Tibial artery (tissue), 4 donors: ENCODE results near the gene RIMS1.

Experiments
- DNase-seq, 2 donors: peaks; one replicate each; pipeline ENCODE4 v3.0.0-alpha.2; 2019
- H3K27ac ChIP-seq, 2 donors: fragments of 200-600 bp; sonication (generic) in 1 of 2; 1 replicate in 1 of 2; 2 replicates in 1 of 2; pipeline ENCODE4 v1.5.1; 2018 to 2019; ENCODE audit warnings: mild to moderate bottlenecking in 1 of 2
- H3K27me3 ChIP-seq, 2 donors: fragments of 200-600 bp; sonication (generic) in 1 of 2; one replicate each; pipeline versions ENCODE4 v1.5.1 to v1.6.0; 2016 to 2019
- H3K36me3 ChIP-seq, 3 donors: fragments of 200-600 bp; sonication (generic) in 2 of 3; one replicate each; pipeline ENCODE4 v1.5.1; 2016 to 2019; ENCODE audit warnings: mild to moderate bottlenecking in 2 of 3
- H3K4me1 ChIP-seq, 4 donors: fragments of 200-600 bp; sonication (generic) in 2 of 4; 1 replicate in 3 of 4; 2 replicates in 1 of 4; pipeline ENCODE4 v1.5.1; 2016 to 2019
- H3K4me3 ChIP-seq, 2 donors: fragments of 200-600 bp; sonication (generic) in 1 of 2; 1 replicate in 1 of 2; 2 replicates in 1 of 2; pipeline ENCODE4 v1.5.1; 2018 to 2019; ENCODE audit warnings: mild to moderate bottlenecking in 2 of 2
- H3K9me3 ChIP-seq, 3 donors: fragments of 200-600 bp; sonication (generic) in 1 of 3; one replicate each; pipeline ENCODE4 v1.5.1; 2016 to 2019
- intact Hi-C: fragments of 100-400 bp; cut with DNase I; formaldehyde crosslinking; loops from one replicate; pipeline ENCODE4 v1.15.0; 2023; ENCODE audit warnings: low total_unique reads
- TF ChIP-seq, protein P1 (sequence below), 2 experiments: fragments of 200-600 bp in 1 of 2; fragments of 450-650 bp in 1 of 2; IDR thresholded peaks; one replicate each; pipeline ENCODE4 v1.5.1; 2017 to 2019; ENCODE audit warnings: antibody characterized with exemption in 2 of 2, mild to moderate bottlenecking in 1 of 2, moderate library complexity in 1 of 2

RIMS1 gene

DNA sequence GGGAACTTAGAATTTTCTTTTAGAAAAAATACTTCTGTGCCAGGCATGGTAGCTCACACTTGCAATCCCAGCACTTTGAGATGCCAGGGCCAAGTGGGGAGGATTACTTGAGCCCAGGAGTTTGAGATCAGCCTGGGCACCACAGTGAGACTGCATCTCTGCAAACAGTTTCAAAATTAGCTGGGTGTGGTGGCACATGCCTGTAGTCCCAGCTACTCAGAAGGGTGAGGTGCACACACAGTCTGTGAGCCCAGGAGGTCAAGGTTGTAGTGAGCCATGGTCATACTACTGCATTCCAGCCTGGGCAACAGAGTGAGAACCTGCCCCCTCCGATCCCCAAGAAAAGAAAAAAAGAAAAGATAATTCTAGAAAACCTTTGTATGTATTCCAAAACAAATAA, 389.5 kb downstream of the RIMS1 start:
- Histone ChIP-seq H3K36me3 (no peaks in the 10 kb centered on the region), H3K9me3 (no peaks in the 10 kb centered on the region), H3K4me1 (no peaks in the 10 kb centered on the region), H3K4me3 (no peak overlapping the region), H3K27me3 (no peaks in the 10 kb centered on the region), H3K27ac (no peak overlapping the region)
- TF ChIP-seq, protein P1, sequence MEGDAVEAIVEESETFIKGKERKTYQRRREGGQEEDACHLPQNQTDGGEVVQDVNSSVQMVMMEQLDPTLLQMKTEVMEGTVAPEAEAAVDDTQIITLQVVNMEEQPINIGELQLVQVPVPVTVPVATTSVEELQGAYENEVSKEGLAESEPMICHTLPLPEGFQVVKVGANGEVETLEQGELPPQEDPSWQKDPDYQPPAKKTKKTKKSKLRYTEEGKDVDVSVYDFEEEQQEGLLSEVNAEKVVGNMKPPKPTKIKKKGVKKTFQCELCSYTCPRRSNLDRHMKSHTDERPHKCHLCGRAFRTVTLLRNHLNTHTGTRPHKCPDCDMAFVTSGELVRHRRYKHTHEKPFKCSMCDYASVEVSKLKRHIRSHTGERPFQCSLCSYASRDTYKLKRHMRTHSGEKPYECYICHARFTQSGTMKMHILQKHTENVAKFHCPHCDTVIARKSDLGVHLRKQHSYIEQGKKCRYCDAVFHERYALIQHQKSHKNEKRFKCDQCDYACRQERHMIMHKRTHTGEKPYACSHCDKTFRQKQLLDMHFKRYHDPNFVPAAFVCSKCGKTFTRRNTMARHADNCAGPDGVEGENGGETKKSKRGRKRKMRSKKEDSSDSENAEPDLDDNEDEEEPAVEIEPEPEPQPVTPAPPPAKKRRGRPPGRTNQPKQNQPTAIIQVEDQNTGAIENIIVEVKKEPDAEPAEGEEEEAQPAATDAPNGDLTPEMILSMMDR (IDR thresholded peaks at IDR 0.05), result no peak
- no peak for DNase-seq
- intact Hi-C loops, result no loop called here

DNA sequence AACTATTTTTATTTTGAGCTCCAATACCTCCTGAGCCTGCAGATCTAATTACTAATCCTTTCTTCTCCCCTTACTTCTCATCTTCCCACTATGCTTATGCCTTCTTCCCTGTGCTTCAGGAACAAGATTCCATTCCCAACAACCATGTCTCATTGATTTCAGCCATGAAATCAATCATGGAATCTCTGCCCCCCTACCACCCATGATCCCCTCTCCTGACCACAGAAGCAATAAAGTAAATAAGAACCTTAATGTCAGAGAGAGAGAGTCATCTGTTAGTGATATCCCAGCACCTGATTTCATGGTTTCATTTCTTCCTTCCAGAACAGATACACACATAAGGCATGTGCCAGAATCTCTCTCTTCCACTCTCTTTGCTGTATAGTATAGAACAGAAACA, 395.9 kb downstream of the RIMS1 start:
- no peak overlapping the region for H3K27ac ChIP-seq

DNA sequence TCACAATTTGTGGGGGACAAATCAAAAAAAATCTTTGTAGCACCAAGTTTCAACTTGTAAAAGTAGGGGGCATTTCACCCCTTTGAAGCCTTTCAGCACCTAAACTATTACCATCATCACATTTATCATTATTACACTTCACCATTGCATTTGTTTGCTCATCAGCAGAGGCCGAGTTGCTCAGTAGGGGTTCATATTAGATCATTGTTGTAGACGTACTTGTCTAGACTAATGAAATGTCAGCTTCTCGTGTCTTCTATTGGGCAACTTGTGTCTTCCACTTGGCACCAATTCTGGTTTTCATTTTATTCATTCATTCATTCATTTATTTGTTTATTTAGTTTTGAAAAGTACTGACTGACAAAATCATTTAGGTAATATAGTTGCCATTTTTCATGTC, 397.2 kb downstream of the RIMS1 start:
- intact Hi-C loops, result no loop called here
- Histone ChIP-seq H3K4me3 (no peak overlapping the region), H3K9me3 (no peaks in the 10 kb centered on the region), H3K4me1 (peaks cover 0 to 7% (median 0%) of the 10 kb centered on the region in 4 donors), H3K27me3 (no peaks in the 10 kb centered on the region), H3K36me3 (no peaks in the 10 kb centered on the region), H3K27ac (no peak overlapping the region)
- TF ChIP-seq, protein P1 (IDR thresholded peaks at IDR 0.05), result no peak
- no peak for DNase-seq

More for the DNA sequence above, 395.9 kb downstream of the RIMS1 start:
- Histone ChIP-seq H3K27me3 (no peaks in the 10 kb centered on the region), H3K4me1 (peaks cover 0 to 7% (median 0%) of the 10 kb centered on the region in 4 donors), H3K4me3 (no peak overlapping the region), H3K36me3 (no peaks in the 10 kb centered on the region), H3K9me3 (no peaks in the 10 kb centered on the region)
- TF ChIP-seq, protein P1 (IDR thresholded peaks at IDR 0.05), result no peak
- intact Hi-C loops, result no loop called here
- DNase-seq, result no peak

DNA sequence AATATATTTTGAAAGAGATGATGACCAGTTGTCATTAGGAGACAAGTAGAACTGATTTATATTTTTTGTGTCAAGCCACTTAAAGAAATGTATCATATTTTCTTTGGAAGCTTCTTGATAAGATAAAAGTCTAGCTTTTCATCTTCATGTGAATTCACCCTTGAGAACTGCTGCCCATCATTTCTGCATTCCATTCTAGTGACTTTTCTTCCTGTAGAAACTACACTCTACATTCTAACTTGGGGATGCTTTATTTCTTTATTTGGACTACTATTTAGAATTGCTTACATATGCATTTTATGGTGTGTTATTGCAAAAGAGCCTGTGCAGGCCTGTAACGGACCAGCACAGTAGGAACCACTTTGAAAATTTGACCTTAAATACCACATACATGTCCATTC, 400.6 kb downstream of the RIMS1 start:
- no peak for DNase-seq
- no peaks in the 10 kb centered on the region for H3K36me3 ChIP-seq

DNA sequence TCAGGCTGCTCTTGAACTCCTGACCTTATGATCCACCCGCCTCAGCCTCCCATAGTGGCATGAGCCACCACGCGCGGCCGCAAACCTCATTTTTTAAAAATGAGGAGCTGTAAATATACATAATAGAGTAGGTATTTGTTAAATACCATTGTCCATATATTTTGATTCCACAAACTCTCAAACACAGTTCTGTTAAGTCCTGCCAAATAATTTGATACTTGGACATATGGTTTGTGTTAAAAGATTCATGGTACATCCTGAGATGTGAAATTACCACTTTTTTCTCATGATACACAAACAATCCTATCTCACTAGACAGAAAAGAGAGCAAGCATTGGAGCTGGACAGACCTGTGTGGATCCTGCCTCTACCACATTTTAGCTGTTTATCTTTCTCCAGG, 401.5 kb downstream of the RIMS1 start:
- no peak overlapping the region for H3K4me3 ChIP-seq
- intact Hi-C loops, result no loop called here
- H3K36me3 ChIP-seq, result no peaks in the 10 kb centered on the region
- H3K4me1 ChIP-seq, result peaks cover 0 to 7% (median 0%) of the 10 kb centered on the region in 4 donors
- TF ChIP-seq, protein P1 (IDR thresholded peaks at IDR 0.05), result no peak
- no peak for DNase-seq
- H3K27ac ChIP-seq, result no peak overlapping the region
- H3K27me3 ChIP-seq, result no peaks in the 10 kb centered on the region
- H3K9me3 ChIP-seq, result no peaks in the 10 kb centered on the region

More for the DNA sequence above, 400.6 kb downstream of the RIMS1 start:
- TF ChIP-seq, protein P1 (IDR thresholded peaks at IDR 0.05), result no peak
- H3K27ac ChIP-seq, result no peak overlapping the region
- H3K9me3 ChIP-seq, result no peaks in the 10 kb centered on the region
- peaks cover 0 to 7% (median 0%) of the 10 kb centered on the region in 4 donors for H3K4me1 ChIP-seq
- no peak overlapping the region for H3K4me3 ChIP-seq
- intact Hi-C loops, result no loop called here
- H3K27me3 ChIP-seq, result no peaks in the 10 kb centered on the region

DNA sequence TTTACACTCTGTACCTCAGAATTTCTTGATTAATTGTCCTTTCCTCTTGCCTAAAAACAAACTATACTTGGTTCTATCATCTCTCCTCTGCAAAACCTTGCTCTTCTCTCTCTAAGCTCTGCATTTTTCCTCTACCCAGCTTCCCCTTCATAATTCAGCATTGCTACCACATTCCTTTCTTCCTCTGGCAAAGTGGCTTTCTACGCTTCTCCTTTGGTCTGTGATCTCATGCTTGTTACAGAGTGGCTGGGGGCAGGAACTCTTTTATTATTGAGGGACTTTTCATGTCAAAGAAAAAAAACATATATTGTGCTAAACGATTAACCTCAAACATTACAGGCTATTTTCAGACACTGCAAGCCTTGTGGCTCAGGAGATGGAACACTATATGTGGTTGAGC, 402.2 kb downstream of the RIMS1 start:
- TF ChIP-seq, protein P1 (IDR thresholded peaks at IDR 0.05), result no peak

More for the DNA sequence above, 402.2 kb downstream of the RIMS1 start:
- DNase-seq, result no peak
- no peaks in the 10 kb centered on the region for H3K27me3 ChIP-seq
- no peaks in the 10 kb centered on the region for H3K36me3 ChIP-seq
- peaks cover 0 to 7% (median 0%) of the 10 kb centered on the region in 4 donors for H3K4me1 ChIP-seq
- no peak overlapping the region for H3K27ac ChIP-seq
- no peaks in the 10 kb centered on the region for H3K9me3 ChIP-seq
- intact Hi-C loops, result no loop called here
- no peak overlapping the region for H3K4me3 ChIP-seq
